Measurements from ENCODE around the gene PPP1R9A. TPM values are rescaled to one million over a fixed set of nuclear protein-coding genes. Genes with fewer than 3 reads are reported as not detected.

The PPP1R9A gene
- total RNA-seq, 1 donor from 2014 or later: 0.85 TPM

DNA sequence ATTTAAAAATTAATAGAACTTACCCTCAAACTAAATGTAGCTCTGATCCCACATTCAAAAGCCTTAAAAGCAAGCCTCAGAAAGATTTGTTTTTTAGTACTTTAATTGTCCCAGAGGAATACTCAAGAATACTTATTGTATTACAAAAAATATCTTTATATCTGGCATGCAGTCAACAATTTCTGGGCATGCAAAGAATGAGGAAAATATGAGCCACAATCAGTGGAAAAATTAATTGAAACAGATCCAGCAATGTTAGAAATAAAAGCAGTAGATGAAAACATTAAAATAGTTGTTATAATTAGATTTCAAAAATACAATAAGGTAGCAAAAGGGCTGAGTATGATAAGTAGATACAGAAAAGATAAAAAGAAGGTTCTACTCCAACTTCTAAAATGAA, 262.3 kb downstream of the PPP1R9A start:
- Histone ChIP-seq H3K27me3 (no peaks in the 10 kb centered on the region), H3K36me3 (no peaks in the 10 kb centered on the region), H3K9me3 (no peaks in the 10 kb centered on the region), H3K4me1 (no peaks in the 10 kb centered on the region), H3K4me3 (no peak overlapping the region), H3K27ac (no peak overlapping the region)
- no peak for TF ChIP-seq CTCF (IDR thresholded peaks at IDR 0.05)
- DNase-seq (ENCODE audit: low spot score in 2 of 2): no peak
- intact Hi-C loops (cut with DNase I): no loop called here

GRCh38 chr7:95172420-95172819, 265.0 kb downstream of the PPP1R9A start:
- no peak for DNase-seq (ENCODE audit: low spot score in 2 of 2)
- H3K9me3 ChIP-seq: no peaks in the 10 kb centered on the region
- no peak overlapping the region for H3K4me3 ChIP-seq
- H3K27me3 ChIP-seq: no peaks in the 10 kb centered on the region
- intact Hi-C loops (cut with DNase I): no loop called here
- H3K36me3 ChIP-seq: no peaks in the 10 kb centered on the region
- TF ChIP-seq CTCF (IDR thresholded peaks at IDR 0.05): no peak
- H3K4me1 ChIP-seq: no peaks in the 10 kb centered on the region
- H3K27ac ChIP-seq: no peak overlapping the region

GRCh38 chr7:95190515-95190914, 283.1 kb downstream of the PPP1R9A start:
- Histone ChIP-seq H3K9me3 (no peaks in the 10 kb centered on the region), H3K27me3 (no peaks in the 10 kb centered on the region), H3K4me3 (no peak overlapping the region), H3K27ac (no peak overlapping the region), H3K36me3 (no peaks in the 10 kb centered on the region), H3K4me1 (no peaks in the 10 kb centered on the region)
- intact Hi-C loops (cut with DNase I): no loop called here
- no peak for DNase-seq (ENCODE audit: low spot score in 2 of 2)
- TF ChIP-seq CTCF (IDR thresholded peaks at IDR 0.05): no peak

DNA sequence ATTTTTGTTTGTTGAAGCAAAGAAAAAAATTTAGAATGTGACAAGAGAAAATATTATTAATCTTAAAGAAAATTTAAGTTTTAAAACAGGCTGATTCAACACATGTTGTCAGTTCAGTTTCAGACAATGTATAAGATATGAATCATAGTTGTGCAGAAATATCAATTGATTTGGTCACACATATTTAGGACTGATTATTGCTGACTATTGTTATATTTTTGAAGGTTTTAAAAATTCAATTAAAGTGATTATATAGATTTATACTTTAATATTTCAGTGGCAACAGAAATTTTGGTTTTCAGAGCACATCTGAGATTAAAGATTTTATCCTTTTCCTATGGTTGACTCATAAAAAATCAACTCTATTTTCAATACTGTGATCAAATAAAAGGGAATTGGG, 284.4 kb downstream of the PPP1R9A start:
- Histone ChIP-seq H3K27ac (no peak overlapping the region), H3K36me3 (no peaks in the 10 kb centered on the region), H3K27me3 (no peaks in the 10 kb centered on the region), H3K4me1 (no peaks in the 10 kb centered on the region), H3K9me3 (no peaks in the 10 kb centered on the region), H3K4me3 (no peak overlapping the region)
- no peak for DNase-seq (ENCODE audit: low spot score in 2 of 2)
- TF ChIP-seq CTCF (IDR thresholded peaks at IDR 0.05): no peak
- intact Hi-C loops (cut with DNase I): no loop called here

DNA sequence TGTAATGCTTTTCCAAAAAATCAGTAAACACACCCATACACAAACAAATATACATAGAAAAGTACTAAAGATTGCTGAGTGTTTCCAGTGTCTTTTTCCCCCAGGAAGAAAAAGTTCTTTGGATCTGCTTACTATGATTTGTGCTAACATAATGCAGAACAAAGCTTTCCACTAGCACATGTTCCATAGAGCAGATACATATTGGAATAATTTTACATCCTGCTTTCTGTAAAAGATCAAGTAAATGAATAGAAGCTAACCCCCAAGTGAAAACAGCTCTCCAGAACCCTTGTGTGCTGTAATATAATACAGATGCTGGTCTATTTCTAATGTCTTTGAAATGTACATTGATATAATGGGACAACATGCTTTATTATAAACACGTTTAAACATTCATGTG, 291.5 kb downstream of the PPP1R9A start:
- H3K36me3 ChIP-seq: no peaks in the 10 kb centered on the region
- no peaks in the 10 kb centered on the region for H3K27me3 ChIP-seq
- intact Hi-C loops (cut with DNase I): no loop called here
- TF ChIP-seq CTCF (IDR thresholded peaks at IDR 0.05): no peak
- DNase-seq (ENCODE audit: low spot score in 2 of 2): no peak
- no peak overlapping the region for H3K4me3 ChIP-seq
- no peaks in the 10 kb centered on the region for H3K9me3 ChIP-seq
- no peak overlapping the region for H3K27ac ChIP-seq
- H3K4me1 ChIP-seq: no peaks in the 10 kb centered on the region

Data from ascending aorta (tissue), 2 donors.